Measurements from ENCODE around the gene REV1.

GRCh38 chr2:99386011-99386410 lies 103.8 kb downstream of the REV1 start:
- TF ChIP-seq CTCF (IDR thresholded peaks at IDR 0.05) = no peak
- TF ChIP-seq POLR2A (IDR thresholded peaks at IDR 0.05) = no peak
